Thoracic aorta (tissue), 2 donors: ENCODE data around the gene GPR137. TPM values are rescaled to one million over a fixed set of nuclear protein-coding genes. Genes with fewer than 3 reads are reported as not detected.

Source experiments
- ATAC-seq: fragments of 150-250 bp; one replicate; pipeline ENCODE4 v1.8.0; 2017; ENCODE audit warnings: low read depth; ENCODE audit not compliant: insufficient number of reproducible peaks, low FRiP score
- DNase-seq: peaks from one replicate; pipeline ENCODE4 v3.0.0-alpha.2; 2020; ENCODE audit warnings: low spot score
- H3K27ac ChIP-seq, 2 donors: fragments of 200-600 bp; sonication (generic); 1 replicate in 1 of 2; 2 replicates in 1 of 2; pipeline ENCODE4 v1.5.1; 2016; ENCODE audit warnings: mild to moderate bottlenecking in 2 of 2, moderate library complexity in 2 of 2
- H3K27me3 ChIP-seq: fragments of 200-600 bp; sonication (generic); replicated peaks from 2 replicates; pipeline ENCODE4 v1.6.0; 2016; ENCODE audit warnings: mild to moderate bottlenecking; ENCODE audit not compliant: insufficient read depth
- H3K36me3 ChIP-seq: fragments of 200-600 bp; sonication (generic); one replicate; pipeline ENCODE4 v1.5.1; 2016
- H3K4me1 ChIP-seq, 2 donors: fragments of 200-600 bp; sonication (generic); 1 replicate in 1 of 2; 2 replicates in 1 of 2; pipeline versions ENCODE4 v1.5.1 to v1.6.0; 2016; ENCODE audit warnings: low read depth in 2 of 2, mild to moderate bottlenecking in 1 of 2; ENCODE audit not compliant: control insufficient read depth in 1 of 2
- H3K4me3 ChIP-seq: fragments of 200-600 bp; sonication (generic); 2 replicates; pipeline ENCODE4 v1.5.1; 2016; ENCODE audit warnings: mild to moderate bottlenecking
- H3K9me3 ChIP-seq: fragments of 200-600 bp; sonication (generic); 2 replicates; pipeline ENCODE4 v1.5.1; 2016
- total RNA-seq, 2 donors: library from RNA; depleted of rRNA; stranded (reverse); fragments of >200 nt; gene quantifications; one replicate each; pipeline versions ENCODE4 v1.1.0 to v1.2.3, GENCODE V29; 2016
- TF ChIP-seq, protein P1 (sequence below): fragments of 200-600 bp; sonication (generic); IDR thresholded peaks from one replicate; pipeline ENCODE4 v1.5.1; 2019; ENCODE audit warnings: antibody characterized with exemption

The GPR137 gene
- total RNA-seq, 2 donors from 2014 or later = 8.7 to 19.0 TPM

DNA sequence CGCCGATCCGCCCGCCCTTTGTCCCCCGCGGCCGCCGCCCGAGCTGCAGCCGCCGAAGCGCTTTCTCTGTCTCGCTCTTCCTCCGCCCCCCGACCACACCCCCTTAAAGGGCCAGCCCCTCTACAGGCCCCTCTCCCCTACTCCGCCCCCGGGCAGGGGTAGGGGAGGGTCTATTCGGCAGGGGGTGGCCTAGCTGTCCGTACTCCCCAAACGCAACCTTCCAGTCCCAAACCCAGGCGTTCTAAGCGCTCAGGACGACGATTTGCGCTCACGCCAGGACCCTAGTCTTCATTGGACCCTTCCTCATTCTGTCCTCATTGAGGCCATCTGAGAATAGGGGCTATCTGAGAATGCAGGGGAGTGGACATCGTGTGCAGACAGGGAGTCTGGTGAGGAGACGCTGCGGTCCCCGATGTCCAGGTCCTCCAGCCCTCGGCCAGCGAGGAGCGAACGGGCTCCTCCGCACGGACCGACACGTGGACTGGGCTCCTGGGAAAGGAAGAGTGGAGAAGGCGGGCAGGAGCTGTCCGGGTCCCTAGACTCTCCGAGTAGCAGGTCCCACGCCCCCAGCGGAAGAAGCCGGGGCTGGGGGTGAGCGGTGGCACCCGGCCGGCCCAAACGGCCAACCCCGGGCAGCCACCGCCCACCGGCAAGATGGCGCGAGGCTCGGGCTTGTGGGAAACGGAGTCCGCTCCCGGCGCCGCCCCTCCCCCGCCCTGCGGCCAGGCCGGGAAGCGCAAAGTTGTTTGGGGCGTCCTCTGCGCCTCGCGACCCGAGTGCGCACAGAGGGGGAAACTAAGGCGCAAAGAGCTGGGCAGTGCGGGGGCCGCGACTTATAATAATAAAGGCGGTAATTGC lies 38.5 kb upstream of the GPR137 start, which contains the start of gene PPP1R14B:
Gene PPP1R14B, minus strand, starts transcription at position 73 of the 858 bp plus-strand sequence. CDS start 270 bp downstream, outside the sequence.
- DNase-seq (peak; percentile 58), ATAC-seq (no peak)
- TF ChIP-seq, protein P1, sequence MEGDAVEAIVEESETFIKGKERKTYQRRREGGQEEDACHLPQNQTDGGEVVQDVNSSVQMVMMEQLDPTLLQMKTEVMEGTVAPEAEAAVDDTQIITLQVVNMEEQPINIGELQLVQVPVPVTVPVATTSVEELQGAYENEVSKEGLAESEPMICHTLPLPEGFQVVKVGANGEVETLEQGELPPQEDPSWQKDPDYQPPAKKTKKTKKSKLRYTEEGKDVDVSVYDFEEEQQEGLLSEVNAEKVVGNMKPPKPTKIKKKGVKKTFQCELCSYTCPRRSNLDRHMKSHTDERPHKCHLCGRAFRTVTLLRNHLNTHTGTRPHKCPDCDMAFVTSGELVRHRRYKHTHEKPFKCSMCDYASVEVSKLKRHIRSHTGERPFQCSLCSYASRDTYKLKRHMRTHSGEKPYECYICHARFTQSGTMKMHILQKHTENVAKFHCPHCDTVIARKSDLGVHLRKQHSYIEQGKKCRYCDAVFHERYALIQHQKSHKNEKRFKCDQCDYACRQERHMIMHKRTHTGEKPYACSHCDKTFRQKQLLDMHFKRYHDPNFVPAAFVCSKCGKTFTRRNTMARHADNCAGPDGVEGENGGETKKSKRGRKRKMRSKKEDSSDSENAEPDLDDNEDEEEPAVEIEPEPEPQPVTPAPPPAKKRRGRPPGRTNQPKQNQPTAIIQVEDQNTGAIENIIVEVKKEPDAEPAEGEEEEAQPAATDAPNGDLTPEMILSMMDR = peak; percentile 11
- Histone ChIP-seq H3K27me3 (no peaks in the 10 kb centered on the region), H3K4me3 (peak within 1 kb of the TSS; percentile 98), H3K9me3 (no peaks in the 10 kb centered on the region), H3K36me3 (peaks cover 9% of the 10 kb centered on the region), H3K27ac (peak within 1 kb of the TSS; percentile 78 to 93), H3K4me1 (peaks cover 20 to 47% of the 10 kb centered on the region in 2 donors)

DNA sequence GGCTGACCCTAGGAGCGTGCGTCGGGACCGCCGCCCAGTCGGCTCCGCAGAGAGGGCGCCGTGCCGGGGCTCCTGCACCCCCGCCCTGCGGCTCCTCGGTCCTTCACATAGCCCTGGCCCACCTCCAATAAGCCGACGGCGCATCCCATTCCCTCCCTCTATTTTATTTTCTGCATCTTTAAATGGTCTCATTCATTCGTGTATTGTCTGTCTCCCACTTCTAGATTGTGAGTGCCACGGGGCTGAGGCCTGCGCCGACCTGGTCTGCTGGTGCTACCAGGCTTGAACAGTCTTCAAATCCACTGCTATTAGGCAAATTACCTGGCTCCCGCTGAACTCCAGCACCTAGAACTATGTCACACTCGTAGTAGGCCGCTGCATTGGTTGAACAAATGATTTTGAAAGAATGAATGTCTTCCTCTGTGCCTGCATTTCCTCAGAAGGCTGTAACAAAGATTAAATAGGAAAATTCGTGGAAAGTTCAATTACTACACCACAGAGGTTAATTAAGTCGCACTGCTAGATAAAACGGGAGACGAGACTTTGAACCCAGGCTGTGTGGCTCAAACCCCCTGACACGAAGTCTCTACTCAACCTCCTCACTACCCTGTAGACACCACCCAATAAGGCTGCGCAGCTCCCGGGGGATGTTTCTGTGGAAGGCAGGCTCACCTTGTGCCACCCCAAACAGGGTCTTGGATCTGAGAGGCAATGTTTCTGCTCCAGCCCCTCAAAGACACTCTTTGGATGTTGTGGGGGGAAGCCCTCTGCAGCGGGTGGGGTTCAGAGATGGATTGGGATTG lies 37.7 kb upstream of the GPR137 start:
- TF ChIP-seq, protein P1 = no peak
- Histone ChIP-seq H3K36me3 (peaks cover 9% of the 10 kb centered on the region), H3K4me3 (peak overlapping the region; percentile 98), H3K27me3 (no peaks in the 10 kb centered on the region), H3K27ac (peak overlapping the region in 1 of 2 donors; percentile 93), H3K9me3 (no peaks in the 10 kb centered on the region), H3K4me1 (peaks cover 22 to 47% of the 10 kb centered on the region in 2 donors)
- no peak for ATAC-seq
- no peak for DNase-seq

DNA sequence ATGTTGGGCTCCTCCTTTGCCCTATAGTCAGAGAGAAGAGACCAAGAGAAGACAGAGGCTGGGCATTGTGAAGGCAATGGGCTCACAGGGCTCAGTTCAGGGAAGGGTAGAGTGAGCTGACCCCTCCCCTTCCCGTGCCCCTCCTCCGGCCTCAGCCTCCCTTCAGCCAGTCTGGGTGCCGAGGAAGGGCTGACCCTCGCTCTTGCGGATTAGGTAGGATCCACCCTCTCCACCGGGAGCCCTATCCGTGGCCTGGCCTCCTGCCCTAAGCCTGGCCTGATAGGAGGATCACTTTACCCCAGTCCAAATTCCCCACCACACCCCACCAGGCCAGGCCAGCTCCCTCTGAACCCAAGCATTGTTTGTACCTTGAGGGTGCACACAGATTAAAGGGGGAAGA lies 37.1 kb upstream of the GPR137 start:
- H3K4me1 ChIP-seq = peaks cover 27 to 48% of the 10 kb centered on the region in 2 donors
- H3K4me3 ChIP-seq = no peak overlapping the region
- no peaks in the 10 kb centered on the region for H3K27me3 ChIP-seq
- DNase-seq = no peak
- no peak overlapping the region for H3K27ac ChIP-seq
- no peak for ATAC-seq
- H3K9me3 ChIP-seq = no peaks in the 10 kb centered on the region
- peaks cover 5% of the 10 kb centered on the region for H3K36me3 ChIP-seq
- TF ChIP-seq, protein P1 = no peak

DNA sequence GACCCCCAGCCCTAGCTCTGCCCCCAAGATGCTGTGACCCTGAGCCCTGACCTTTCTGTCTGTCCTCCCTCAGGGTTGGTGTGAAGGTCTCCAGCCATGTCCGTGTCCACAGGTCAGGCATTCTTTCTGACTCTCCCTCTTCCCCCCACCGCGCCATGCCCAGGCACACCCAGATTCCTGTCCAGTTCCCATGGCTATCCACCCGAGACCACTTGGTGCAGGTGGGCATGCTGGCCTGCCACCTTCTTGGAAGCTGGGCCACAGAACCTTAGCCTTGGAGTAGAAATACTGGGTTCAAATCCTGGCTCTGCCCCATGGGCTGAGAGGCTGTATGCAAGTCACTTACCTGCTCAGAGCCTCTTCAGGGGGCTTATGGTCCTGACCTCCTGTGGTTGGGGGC lies 36.6 kb upstream of the GPR137 start:
- H3K9me3 ChIP-seq = no peaks in the 10 kb centered on the region
- peaks cover 27 to 52% of the 10 kb centered on the region in 2 donors for H3K4me1 ChIP-seq
- H3K27ac ChIP-seq = no peak overlapping the region
- DNase-seq (no peak), ATAC-seq (no peak)
- no peaks in the 10 kb centered on the region for H3K27me3 ChIP-seq
- peaks cover under 1% of the 10 kb centered on the region for H3K36me3 ChIP-seq
- H3K4me3 ChIP-seq = no peak overlapping the region
- TF ChIP-seq, protein P1 = no peak
